Mucosa of stomach (tissue), 1 donor: ENCODE data around the gene ZNRF1.
A peak's percentile ranks its signal among the peaks of the same experiment; 100 is the strongest.

Experiments used
- H3K27me3 ChIP-seq: one replicate; pipeline ENCODE4 v1.7.0; 2013; ENCODE audit warnings: mild to moderate bottlenecking, low read length; ENCODE audit not compliant: control insufficient read depth, insufficient read depth
- H3K36me3 ChIP-seq: one replicate; pipeline ENCODE4 v1.7.0; 2013; ENCODE audit warnings: low read length; ENCODE audit not compliant: control insufficient read depth, insufficient read depth
- H3K4me1 ChIP-seq: one replicate; pipeline ENCODE4 v1.7.0; 2013; ENCODE audit warnings: mild to moderate bottlenecking, low read length; ENCODE audit not compliant: control insufficient read depth, insufficient read depth
- H3K4me3 ChIP-seq: one replicate; pipeline ENCODE4 v1.7.0; 2013; ENCODE audit warnings: low read length
- H3K9ac ChIP-seq: one replicate; pipeline ENCODE4 v1.7.0; 2013; ENCODE audit warnings: mild to moderate bottlenecking, low read length, moderate library complexity
- H3K9me3 ChIP-seq: one replicate; pipeline ENCODE4 v1.7.0; 2013; ENCODE audit warnings: mild to moderate bottlenecking, low read length, moderate library complexity; ENCODE audit not compliant: control insufficient read depth
- donor health status: Pancreatic carcinoma.

The ZNRF1 gene

GRCh38 chr16:75102595-75102994 lies 103.8 kb downstream of the ZNRF1 start:
- no peaks in the 10 kb centered on the region for H3K9me3 ChIP-seq
- no peaks in the 10 kb centered on the region for H3K27me3 ChIP-seq
- H3K9ac ChIP-seq, result no peak overlapping the region
- H3K4me3 ChIP-seq, result no peak overlapping the region
- peaks cover 45% of the 10 kb centered on the region for H3K4me1 ChIP-seq
- no peaks in the 10 kb centered on the region for H3K36me3 ChIP-seq

DNA sequence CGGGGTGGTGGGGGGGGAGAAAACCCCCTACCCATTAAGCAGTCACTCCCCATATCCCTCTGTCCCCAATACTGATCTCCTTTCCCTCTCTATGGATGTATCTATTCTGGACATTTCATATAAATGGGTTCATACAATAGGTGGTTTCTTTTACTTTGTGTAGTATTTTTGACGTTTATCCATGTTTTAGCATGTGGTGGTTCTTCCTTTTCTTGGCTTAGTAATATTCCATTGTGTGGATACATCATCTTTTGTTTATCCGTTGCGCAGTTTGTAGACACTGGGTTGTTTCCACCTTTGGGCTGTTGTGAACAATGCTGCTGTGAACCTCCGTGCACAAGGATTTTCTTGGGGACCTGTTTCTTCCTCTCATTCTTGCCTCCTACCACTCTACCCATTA lies 105.2 kb downstream of the ZNRF1 start:
- Histone ChIP-seq H3K9me3 (no peaks in the 10 kb centered on the region), H3K27me3 (no peaks in the 10 kb centered on the region), H3K36me3 (no peaks in the 10 kb centered on the region), H3K4me3 (no peak overlapping the region), H3K4me1 (peaks cover 35% of the 10 kb centered on the region), H3K9ac (no peak overlapping the region)

DNA sequence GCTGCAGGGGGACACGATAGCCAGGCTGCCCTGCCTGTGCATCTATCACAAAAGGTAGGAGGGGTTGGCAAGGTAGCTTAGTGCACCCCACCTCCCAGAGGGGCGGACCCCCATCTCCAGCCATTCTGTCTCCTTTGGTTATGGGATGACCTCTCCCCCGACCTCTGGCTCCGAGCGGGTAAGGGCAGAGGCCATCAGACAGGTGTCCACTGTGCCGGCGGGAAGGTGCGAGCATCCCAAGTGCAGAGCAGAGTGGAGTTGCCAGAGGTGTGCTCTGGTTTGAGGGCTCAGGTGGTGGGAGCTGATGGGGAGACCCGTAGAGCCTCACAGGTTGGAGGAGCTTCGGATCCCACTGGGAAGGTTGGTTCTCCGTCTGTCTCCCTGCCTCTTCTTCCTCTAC lies 106.0 kb downstream of the ZNRF1 start:
- Histone ChIP-seq H3K27me3 (no peaks in the 10 kb centered on the region), H3K9ac (no peak overlapping the region), H3K4me3 (no peak overlapping the region), H3K4me1 (peaks cover 35% of the 10 kb centered on the region), H3K9me3 (no peaks in the 10 kb centered on the region), H3K36me3 (no peaks in the 10 kb centered on the region)

DNA sequence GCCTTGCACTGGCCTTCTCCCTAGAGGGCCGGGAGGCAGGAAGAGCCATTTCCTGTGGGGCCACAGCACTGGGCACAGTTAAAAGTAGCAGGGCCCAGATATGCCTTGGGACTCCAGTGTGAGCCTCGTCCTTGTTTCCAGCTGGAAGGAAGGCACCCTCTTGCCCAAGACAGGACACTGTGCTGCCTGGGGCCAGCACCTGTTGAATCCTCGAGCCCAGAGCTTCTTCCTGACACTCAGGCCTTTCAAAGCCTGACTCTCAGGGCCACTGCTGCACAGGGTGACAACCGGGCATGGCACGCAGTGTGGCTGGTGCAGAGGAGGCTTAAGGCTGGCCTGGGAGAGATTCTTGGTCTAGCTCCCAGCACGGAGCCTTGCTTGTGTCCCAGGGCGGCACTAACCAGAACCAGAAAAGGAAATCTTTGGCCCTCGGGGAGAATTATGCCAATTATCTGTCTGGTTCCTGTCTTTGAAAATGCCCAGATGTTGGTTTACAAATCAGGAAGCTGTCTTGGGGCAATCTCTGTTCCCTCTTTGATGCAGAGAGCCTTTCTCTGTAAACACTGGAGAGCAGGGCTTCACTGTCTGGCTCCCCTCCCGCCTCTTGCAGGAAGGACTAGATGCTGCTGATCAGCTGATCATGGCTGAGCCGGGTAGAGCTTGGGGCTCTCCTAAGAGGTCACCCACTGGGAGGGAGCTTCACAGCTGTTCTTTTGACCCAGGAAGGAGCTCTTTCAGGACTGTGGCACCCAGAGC lies 106.7 kb downstream of the ZNRF1 start:
- Histone ChIP-seq H3K27me3 (no peaks in the 10 kb centered on the region), H3K36me3 (no peaks in the 10 kb centered on the region), H3K4me1 (peaks cover 36% of the 10 kb centered on the region), H3K4me3 (no peak overlapping the region), H3K9me3 (no peaks in the 10 kb centered on the region), H3K9ac (no peak overlapping the region)

- Histone ChIP-seq H3K9ac (peak overlapping the region; percentile 25), H3K4me1 (peaks cover 47% of the 10 kb centered on the region), H3K4me3 (no peak overlapping the region), H3K27me3 (no peaks in the 10 kb centered on the region), H3K9me3 (no peaks in the 10 kb centered on the region), H3K36me3 (no peaks in the 10 kb centered on the region)
Observed at GRCh38 chr16:75106351-75107274, 107.8 kb downstream of the ZNRF1 start.

DNA sequence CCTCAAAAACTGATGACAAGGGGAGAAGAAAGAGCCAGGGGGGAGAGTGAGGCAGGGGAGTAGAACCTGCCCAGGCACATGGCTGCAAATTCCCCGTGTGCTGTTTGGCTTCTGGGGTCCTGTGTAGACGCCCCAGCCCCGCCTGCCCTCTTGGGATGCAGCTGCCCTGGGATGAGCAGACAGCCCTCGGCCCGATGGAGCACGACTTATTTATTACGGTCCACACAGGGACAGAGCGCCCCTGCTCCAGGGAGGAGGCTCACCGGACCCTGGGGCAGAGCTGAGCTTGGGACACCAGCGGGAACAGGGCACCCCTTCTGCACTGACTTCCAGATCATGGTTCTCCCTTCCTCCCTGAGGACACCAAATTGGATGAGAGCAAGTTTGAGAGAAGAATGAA lies 108.7 kb downstream of the ZNRF1 start:
- no peak overlapping the region for H3K4me3 ChIP-seq
- no peaks in the 10 kb centered on the region for H3K9me3 ChIP-seq
- H3K4me1 ChIP-seq, result peaks cover 51% of the 10 kb centered on the region
- H3K9ac ChIP-seq, result peak overlapping the region; percentile 25
- H3K36me3 ChIP-seq, result no peaks in the 10 kb centered on the region
- no peaks in the 10 kb centered on the region for H3K27me3 ChIP-seq

DNA sequence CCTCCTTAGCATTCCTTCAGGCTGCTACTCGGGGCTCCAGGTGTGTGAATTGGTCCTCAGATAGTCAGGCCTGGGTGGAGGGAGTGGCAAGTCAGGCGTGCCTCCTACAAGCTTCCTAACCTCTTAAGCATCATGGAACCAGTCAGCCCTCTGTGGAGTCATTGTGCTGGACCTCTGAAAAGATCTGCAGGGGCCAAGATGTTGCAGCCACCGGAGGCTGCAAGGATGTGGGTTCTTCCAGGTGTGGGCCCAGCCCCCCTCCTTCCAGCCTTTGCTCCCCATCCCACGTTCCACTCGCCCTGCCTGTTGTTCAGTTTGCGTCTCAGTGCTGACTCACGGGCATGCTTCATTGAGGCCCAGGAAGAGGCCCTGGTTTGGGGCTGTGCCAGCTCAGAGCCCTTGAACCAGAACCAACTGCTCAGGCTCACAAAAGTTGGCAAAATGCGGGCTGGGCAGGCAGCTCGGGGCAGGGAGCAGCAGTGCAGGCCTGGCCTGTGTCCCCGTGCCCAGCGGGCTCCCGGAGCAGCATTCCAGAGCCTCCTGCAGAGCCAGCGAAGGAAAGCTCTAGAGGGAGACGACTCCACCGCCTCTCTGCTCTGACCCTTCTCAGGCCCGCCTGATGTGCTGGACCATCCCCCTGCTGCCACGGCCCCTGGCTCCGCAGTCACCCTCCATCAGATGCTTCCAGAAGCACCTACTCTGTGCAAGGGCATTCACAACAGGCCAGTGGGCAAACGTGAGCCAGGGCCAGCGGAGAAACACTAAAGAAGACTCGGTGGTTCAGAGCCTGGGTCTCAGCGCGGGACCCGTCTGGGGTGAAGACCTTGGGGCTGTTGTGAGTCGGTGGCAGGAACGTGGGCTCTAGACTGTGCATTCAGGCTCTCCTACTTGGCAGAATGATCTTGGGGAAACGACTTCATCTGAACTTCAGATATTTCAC lies 110.2 kb downstream of the ZNRF1 start:
- Histone ChIP-seq H3K9me3 (no peaks in the 10 kb centered on the region), H3K9ac (peak overlapping the region; percentile 56), H3K36me3 (peaks cover 4% of the 10 kb centered on the region), H3K4me3 (no peak overlapping the region), H3K27me3 (no peaks in the 10 kb centered on the region), H3K4me1 (peaks cover 51% of the 10 kb centered on the region)

GRCh38 chr16:75109732-75110243 lies 111.0 kb downstream of the ZNRF1 start:
- H3K27me3 ChIP-seq, result no peaks in the 10 kb centered on the region
- peaks cover 52% of the 10 kb centered on the region for H3K4me1 ChIP-seq
- peak overlapping the region; percentile 56 for H3K9ac ChIP-seq
- H3K36me3 ChIP-seq, result peaks cover 4% of the 10 kb centered on the region
- no peak overlapping the region for H3K4me3 ChIP-seq
- H3K9me3 ChIP-seq, result no peaks in the 10 kb centered on the region

DNA sequence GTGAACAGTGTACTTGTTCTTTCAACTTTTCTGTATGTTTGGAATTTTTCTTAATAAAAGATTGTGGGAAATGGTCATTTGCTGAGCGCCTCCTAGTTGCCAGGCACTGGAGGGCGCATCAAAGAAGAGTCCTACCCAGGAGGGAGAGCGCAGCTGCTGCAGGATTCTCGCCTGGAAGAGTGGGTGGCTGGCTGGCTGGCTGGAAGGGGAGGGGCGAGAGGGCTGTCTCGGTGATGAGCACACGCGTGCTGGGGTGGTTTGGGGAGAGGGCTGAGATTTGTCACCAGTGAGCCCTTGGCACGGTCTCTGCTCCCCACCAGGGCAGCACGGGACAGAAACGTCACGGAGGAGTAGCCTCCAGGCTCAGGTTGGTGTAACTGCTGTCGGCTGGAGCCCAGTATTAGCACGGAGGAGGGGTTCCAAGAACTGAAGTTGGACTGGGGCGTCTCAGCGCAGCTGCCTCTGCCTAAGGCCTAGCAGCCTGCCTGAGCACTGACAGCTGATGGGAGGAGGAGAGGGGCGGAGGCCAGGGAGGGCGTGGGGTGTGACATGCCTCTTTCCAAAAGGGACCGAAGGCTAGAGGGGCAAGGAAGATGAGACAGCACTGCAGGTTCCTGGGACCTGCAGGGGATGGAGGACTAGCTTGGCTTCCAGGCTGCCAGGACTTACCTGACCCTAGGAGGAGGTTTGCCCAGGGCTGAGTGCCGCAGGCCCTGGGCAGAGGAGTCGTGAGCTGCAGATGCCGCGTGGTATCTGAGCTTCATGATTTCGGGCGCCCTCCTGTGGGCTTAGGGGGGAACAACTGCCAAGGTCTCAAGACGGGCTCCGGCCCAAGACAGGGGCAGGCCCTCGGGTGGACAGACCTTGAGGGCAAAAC lies 112.1 kb downstream of the ZNRF1 start:
- Histone ChIP-seq H3K4me3 (no peak overlapping the region), H3K4me1 (peaks cover 54% of the 10 kb centered on the region), H3K9ac (no peak overlapping the region), H3K27me3 (no peaks in the 10 kb centered on the region), H3K36me3 (peaks cover 4% of the 10 kb centered on the region), H3K9me3 (no peaks in the 10 kb centered on the region)

DNA sequence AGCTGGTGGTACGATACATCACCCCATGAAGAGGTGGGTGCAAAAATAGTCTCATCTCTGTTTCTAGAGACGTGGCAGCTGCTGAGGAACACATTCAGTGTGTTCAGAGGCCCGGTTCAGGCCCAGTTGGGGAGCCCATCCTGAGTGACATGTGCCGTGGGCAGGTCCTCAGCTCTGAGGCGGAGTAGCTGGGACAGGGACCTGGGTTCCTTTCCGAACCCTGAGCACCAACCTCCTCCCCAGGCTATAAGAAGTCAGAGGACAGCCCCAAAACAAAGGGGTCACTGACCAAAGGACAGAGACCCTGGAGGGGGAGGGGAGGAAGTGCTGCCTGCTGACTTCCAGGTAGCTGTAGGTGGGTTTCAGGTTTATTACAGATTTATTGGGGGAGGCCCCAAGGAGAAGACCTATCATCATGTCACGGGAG lies 112.7 kb downstream of the ZNRF1 start:
- peaks cover 50% of the 10 kb centered on the region for H3K4me1 ChIP-seq
- no peak overlapping the region for H3K9ac ChIP-seq
- no peaks in the 10 kb centered on the region for H3K27me3 ChIP-seq
- H3K36me3 ChIP-seq, result peaks cover 4% of the 10 kb centered on the region
- no peaks in the 10 kb centered on the region for H3K9me3 ChIP-seq
- no peak overlapping the region for H3K4me3 ChIP-seq
